ENCODE results near the gene GRK7.

Gene GRK7

DNA sequence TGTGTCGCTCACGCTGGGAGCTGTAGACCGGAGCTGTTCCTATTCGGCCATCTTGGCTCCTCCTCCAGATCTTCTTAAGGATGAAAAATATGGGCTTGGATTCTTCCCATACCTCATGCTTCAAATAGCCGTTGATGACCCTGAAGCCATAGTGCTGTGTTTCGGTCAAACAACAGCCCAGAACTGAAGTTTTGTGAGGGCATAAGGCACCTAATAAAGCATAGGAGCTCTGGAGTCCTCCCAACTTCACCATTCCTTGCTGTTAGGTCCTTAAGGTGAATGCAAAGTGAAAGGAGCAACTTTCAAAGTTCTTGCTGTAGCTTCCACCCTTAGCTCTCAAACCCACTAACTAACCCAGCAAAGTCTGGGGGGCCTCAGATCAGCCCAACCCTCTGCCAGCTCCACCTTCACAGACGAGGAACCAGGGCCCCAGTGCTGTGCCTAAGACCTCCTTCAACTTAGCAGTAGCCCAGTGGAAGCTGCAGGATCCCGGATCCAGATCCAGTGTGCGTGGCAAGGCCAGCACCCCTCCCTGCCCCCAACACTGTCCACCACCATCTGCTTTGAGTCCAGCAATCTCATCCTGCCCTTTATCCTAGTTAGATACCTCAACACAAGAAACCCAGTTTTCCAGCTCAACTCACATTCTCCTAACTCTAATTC lies at the start of gene GRK7:
TSS of gene GRK7 (plus strand) at position 321 of the 663 bp plus-strand sequence. CDS start 14,877 bp downstream, outside the sequence.
- no peak for DNase-seq (ENCODE audit: low spot score)

- no peak for DNase-seq (ENCODE audit: low spot score)
These were observed 48.5 kb upstream of the GRK7 start for GRCh38 chr3:141714671-141715070.

DNA sequence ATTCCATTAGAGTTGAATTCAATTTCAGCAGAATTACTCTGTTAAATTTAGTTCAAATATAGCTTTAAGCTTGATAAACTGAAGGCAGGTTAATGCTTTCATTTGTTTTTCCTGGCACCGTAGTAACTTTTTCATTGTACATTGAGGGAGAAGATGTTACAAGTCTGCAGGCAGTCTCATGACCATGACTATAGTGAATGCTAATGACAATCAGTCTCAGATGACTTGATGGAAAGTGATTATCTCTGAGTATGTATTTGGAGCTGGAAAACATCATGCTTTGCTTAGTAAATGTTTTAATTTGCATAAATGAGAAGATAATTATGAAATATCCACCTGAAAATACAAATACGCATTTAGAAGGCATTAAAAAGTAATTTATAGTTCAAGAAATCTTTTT lies 41.1 kb upstream of the GRK7 start:
- DNase-seq (ENCODE audit: low spot score): no peak

- DNase-seq (ENCODE audit: low spot score): no peak
These were observed 40.6 kb upstream of the GRK7 start for GRCh38 chr3:141722648-141723047.

GRCh38 chr3:141723255-141723654 lies 40.0 kb upstream of the GRK7 start:
- no peak for DNase-seq (ENCODE audit: low spot score)

- no peak for DNase-seq (ENCODE audit: low spot score)
These were observed 39.0 kb upstream of the GRK7 start for GRCh38 chr3:141724186-141724585.

- no peak for DNase-seq (ENCODE audit: low spot score)
These were observed 38.2 kb upstream of the GRK7 start for GRCh38 chr3:141725036-141725435.

- DNase-seq (ENCODE audit: low spot score): no peak
These were observed 36.7 kb upstream of the GRK7 start for GRCh38 chr3:141726483-141726882.

GRCh38 chr3:141728355-141728892 lies 34.8 kb upstream of the GRK7 start:
- no peak for DNase-seq (ENCODE audit: low spot score)

- DNase-seq (ENCODE audit: low spot score): no peak
These were observed 34.0 kb upstream of the GRK7 start for GRCh38 chr3:141729240-141729639.

GRCh38 chr3:141735176-141735575 lies 28.0 kb upstream of the GRK7 start:
- DNase-seq (ENCODE audit: low spot score): no peak

- DNase-seq (ENCODE audit: low spot score): no peak
These were observed 27.3 kb upstream of the GRK7 start for GRCh38 chr3:141735770-141736465.

GRCh38 chr3:141737093-141737492 lies 26.1 kb upstream of the GRK7 start:
- no peak for DNase-seq (ENCODE audit: low spot score)

- DNase-seq (ENCODE audit: low spot score): no peak
These were observed 25.6 kb upstream of the GRK7 start for GRCh38 chr3:141737678-141738021.

DNA sequence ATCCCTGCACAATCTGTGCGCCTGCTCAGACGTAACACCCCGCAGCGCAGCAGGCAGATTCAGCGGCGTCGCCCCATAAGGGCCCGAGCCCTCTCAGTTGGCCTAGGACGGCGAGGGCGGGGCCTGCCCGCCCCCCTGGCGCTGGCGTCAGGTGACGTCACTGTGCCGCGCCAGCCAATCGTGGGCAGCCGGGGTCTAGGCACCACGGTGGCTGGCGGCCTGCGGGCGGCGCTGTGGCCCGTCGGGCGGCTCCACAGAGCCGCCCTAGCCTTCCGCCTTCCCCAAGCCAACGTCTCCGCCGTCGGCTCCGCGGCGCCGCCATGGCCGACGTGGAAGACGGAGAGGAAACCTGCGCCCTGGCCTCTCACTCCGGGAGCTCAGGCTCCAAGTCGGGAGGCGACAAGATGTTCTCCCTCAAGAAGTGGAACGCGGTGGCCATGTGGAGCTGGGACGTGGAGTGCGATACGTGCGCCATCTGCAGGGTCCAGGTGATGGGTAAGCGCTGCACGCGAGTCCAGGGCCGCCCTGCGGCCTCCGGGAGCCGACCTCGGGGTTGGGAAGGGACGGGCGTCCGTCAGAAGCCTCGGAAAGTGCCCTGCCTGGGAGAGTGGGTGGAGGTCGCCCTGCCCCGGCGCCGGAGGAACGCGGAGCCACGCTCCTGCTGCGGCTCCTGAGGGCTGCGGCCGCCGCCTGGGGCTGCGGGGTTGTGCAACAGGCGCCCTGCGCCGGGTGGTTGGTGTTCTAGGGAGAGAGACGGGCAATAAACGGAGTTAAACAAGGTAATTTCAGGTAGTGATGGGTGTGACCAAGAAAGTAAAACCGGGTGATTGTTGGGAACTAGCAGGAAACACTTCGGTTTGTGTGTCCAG lies 25.0 kb upstream of the GRK7 start, which contains the start of gene RNF7:
TSS of gene RNF7 (plus strand) at position 277 of the 869 bp plus-strand sequence. CDS start at position 321, 44 bp downstream.
- DNase-seq (ENCODE audit: low spot score): peak; percentile 97

DNA sequence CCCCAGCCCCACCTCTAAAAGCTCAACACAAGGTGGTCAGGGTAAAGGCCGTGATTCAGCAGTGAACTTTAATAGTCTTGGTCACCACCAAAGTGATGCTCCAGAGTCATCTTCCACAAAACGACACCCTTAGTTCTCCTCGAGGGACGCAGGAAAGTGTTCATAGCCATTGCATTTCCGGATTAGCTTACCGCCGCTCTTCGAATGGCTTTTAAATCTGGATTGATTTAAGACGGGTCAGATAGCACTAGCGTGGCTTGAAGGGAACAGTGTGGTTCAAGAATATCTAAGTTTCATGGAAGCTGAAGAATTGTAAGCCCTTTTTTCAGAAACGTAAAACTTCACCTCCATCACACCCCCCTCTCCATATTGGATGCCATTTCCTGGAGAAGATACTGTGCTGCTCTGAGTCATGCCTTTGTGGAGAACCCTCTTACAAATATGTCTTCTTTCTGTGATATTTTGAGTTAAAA lies 24.3 kb upstream of the GRK7 start:
- peak; percentile 33 for DNase-seq (ENCODE audit: low spot score)

GRCh38 chr3:141739731-141740130 lies 23.5 kb upstream of the GRK7 start:
- DNase-seq (ENCODE audit: low spot score): no peak

DNA sequence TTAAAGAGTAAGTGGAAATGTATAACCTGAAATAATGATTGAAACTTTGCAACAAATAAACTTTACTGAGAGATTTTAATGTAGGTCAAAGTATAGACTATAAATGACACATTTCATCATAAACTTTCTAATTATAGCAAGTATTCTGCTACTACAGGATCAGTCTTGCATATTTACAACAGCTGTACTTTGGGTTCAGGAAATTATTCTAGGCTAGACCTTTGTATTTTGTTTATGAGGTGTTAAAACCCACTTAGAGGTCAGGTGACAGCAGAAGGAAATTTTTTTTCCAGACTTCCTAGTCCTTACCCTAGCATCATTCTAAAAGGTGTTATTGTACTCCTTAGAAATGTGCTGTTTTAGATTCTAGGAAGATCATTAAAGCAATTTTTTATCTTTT lies 22.9 kb upstream of the GRK7 start:
- no peak for DNase-seq (ENCODE audit: low spot score)

DNA sequence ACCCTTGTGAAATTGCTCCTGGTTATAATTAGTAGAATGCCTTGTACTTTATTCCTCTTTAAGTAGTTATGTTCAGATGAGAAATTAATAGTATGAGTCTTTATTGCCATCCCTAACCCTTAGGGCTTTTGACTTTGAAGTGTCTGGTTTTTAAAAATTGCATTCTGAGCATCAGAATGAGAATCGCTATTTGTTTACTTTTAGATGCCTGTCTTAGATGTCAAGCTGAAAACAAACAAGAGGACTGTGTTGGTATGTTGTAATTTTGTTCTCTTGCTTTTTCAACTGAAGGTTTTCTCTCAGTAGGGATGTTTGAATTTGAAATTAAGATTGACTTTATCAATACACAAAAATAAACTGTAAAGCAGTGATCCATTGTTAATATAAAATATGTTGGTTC lies 19.9 kb upstream of the GRK7 start:
- no peak for DNase-seq (ENCODE audit: low spot score)

- DNase-seq (ENCODE audit: low spot score): no peak
These were observed 16.2 kb upstream of the GRK7 start for GRCh38 chr3:141746962-141747361.

GRCh38 chr3:141753399-141753798 lies 9.8 kb upstream of the GRK7 start:
- DNase-seq (ENCODE audit: low spot score): no peak

DNA sequence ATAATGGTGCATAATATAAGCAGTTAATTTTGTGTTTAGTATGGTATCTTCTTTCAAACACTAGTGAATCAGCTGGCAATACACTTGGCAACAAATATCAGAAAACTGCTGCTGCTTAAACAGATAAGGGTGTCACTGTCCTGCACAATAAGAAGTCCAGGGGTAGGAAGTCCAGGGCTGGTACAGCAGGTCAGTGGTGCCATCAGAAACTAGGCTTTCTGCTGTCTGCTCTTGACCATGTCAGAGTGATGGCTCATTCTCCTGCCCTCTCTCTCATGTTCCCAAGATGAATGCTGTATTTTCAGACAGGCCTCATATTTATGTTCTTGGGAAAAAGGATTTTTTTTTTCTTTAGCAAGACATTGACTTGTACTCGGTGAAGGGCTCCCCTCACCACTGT lies 9.2 kb upstream of the GRK7 start:
- no peak for DNase-seq (ENCODE audit: low spot score)

All from CD4-positive, alpha-beta T cell treated with Interleukin-6 at 100 ng/mL for 8 hours (primary cell).